Left lung (tissue), 10 donors: Measurements from ENCODE around the gene RPL38. TPM values are rescaled to one million over a fixed set of nuclear protein-coding genes. Genes with fewer than 3 reads are reported as not detected.

Experiments
- ATAC-seq: fragments of 200-7000 bp; cut with Tn5 transposase; one replicate; pipeline ENCODE4 v1.9.1; 2020; ENCODE audit warnings: moderate library complexity
- DNase-seq, 4 donors: peaks; one replicate each; pipeline ENCODE4 v3.0.0-alpha.2; 2013 to 2020
- H3K27ac ChIP-seq, 2 donors: fragments of 200-600 bp; sonication (generic) in 1 of 2; one replicate each; pipeline versions ENCODE4 v1.5.0 to v1.8.0; 2020 to 2021
- H3K27me3 ChIP-seq, 2 donors: fragments of 200-600 bp; sonication (generic) in 1 of 2; one replicate each; pipeline versions ENCODE4 v1.5.0 to v1.8.0; 2020 to 2021
- H3K36me3 ChIP-seq, 2 donors: fragments of 200-600 bp; sonication (generic) in 1 of 2; one replicate each; pipeline versions ENCODE4 v1.5.0 to v1.8.0; 2020 to 2021
- H3K4me1 ChIP-seq, 2 donors: fragments of 200-600 bp; one replicate each; pipeline ENCODE4 v1.8.0; 2021
- H3K4me3 ChIP-seq, 2 donors: fragments of 200-600 bp; sonication (generic) in 1 of 2; one replicate each; pipeline versions ENCODE4 v1.5.0 to v1.8.0; 2020 to 2021; ENCODE audit warnings: mild to moderate bottlenecking in 1 of 2
- H3K9me3 ChIP-seq, 2 donors: fragments of 200-600 bp; sonication (generic) in 1 of 2; one replicate each; pipeline versions ENCODE4 v1.5.0 to v1.8.0; 2020 to 2021
- CTCF ChIP-seq, 2 donors: fragments of 200-600 bp; sonication (generic) in 1 of 2; IDR thresholded peaks; one replicate each; pipeline versions ENCODE4 v1.5.0 to v1.8.0; 2021; ENCODE audit warnings: antibody characterized with exemption in 2 of 2
- intact Hi-C, 2 donors: fragments of 100-400 bp; cut with DNase I; formaldehyde crosslinking; loops; one replicate each; pipeline versions ENCODE4 v1.11.2 to v1.14.2; 2022
- polyA plus RNA-seq, 6 donors: library from polyadenylated mRNA; unstranded; fragments of 120-200 nt; gene quantifications; one replicate each; pipeline ENCODE4 v1.2.1, GENCODE V29; 2013; ENCODE audit not compliant: insufficient read length in 6 of 6
- total RNA-seq, 2 donors: library from RNA; stranded (reverse); fragmentation: NEBNext Ultra II Directional; extraction: Animal tissue kit (Norgen Biotek cat#: 25700); gene quantifications; one replicate each; pipeline ENCODE4 v1.2.1, GENCODE V29; 2021
- donor health status: DM: no; HTN: yes; CAD: no.
- donor health status: DM: no; HTN: no; CAD: no.

The RPL38 gene
- total and polyA plus RNA-seq, 8 donors = 624 to 1,464 (median 1,331) TPM

GRCh38 chr17:74243013-74243755 is 39.7 kb downstream of the RPL38 start:
- Histone ChIP-seq H3K36me3 (no peaks in the 10 kb centered on the region), H3K4me3 (no peak overlapping the region), H3K4me1 (peaks cover 5 to 7% of the 10 kb centered on the region in 2 donors), H3K27me3 (no peaks in the 10 kb centered on the region), H3K27ac (no peak overlapping the region), H3K9me3 (no peaks in the 10 kb centered on the region)
- TF ChIP-seq CTCF (IDR thresholded peaks at IDR 0.05) = no peak
- intact Hi-C loops = no loop called here
- peak in 1 of 4 donors; percentile 54 for DNase-seq
- peak; percentile 9 for ATAC-seq

- H3K36me3 ChIP-seq = no peaks in the 10 kb centered on the region
- no peak for TF ChIP-seq CTCF (IDR thresholded peaks at IDR 0.05)
- ATAC-seq = no peak
Observed at GRCh38 chr17:74244128-74244527, 40.6 kb downstream of the RPL38 start.

GRCh38 chr17:74244548-74244947 is 41.1 kb downstream of the RPL38 start:
- H3K9me3 ChIP-seq = no peaks in the 10 kb centered on the region
- H3K27me3 ChIP-seq = no peaks in the 10 kb centered on the region
- no peak for TF ChIP-seq CTCF (IDR thresholded peaks at IDR 0.05)
- DNase-seq (no peak), ATAC-seq (peak; percentile 34)
- intact Hi-C loops = no loop called here
- no peak overlapping the region for H3K4me3 ChIP-seq
- H3K36me3 ChIP-seq = no peaks in the 10 kb centered on the region
- no peak overlapping the region for H3K27ac ChIP-seq
- peaks cover 5 to 7% of the 10 kb centered on the region in 2 donors for H3K4me1 ChIP-seq

More at GRCh38 chr17:74244128-74244527, 40.6 kb downstream of the RPL38 start:
- H3K27ac ChIP-seq = no peak overlapping the region
- no peaks in the 10 kb centered on the region for H3K9me3 ChIP-seq
- H3K4me1 ChIP-seq = peaks cover 5 to 7% of the 10 kb centered on the region in 2 donors
- DNase-seq = no peak
- intact Hi-C loops = no loop called here
- no peaks in the 10 kb centered on the region for H3K27me3 ChIP-seq
- H3K4me3 ChIP-seq = no peak overlapping the region

- H3K9me3 ChIP-seq = no peaks in the 10 kb centered on the region
- peaks cover 5 to 7% of the 10 kb centered on the region in 2 donors for H3K4me1 ChIP-seq
- no peak overlapping the region for H3K4me3 ChIP-seq
- no peak overlapping the region for H3K27ac ChIP-seq
- H3K27me3 ChIP-seq = no peaks in the 10 kb centered on the region
- ATAC-seq (no peak), DNase-seq (no peak)
- no peak for TF ChIP-seq CTCF (IDR thresholded peaks at IDR 0.05)
- intact Hi-C loops = no loop called here
- no peaks in the 10 kb centered on the region for H3K36me3 ChIP-seq
Observed at GRCh38 chr17:74245145-74245831, 41.8 kb downstream of the RPL38 start.

GRCh38 chr17:74245871-74246270 is 42.4 kb downstream of the RPL38 start:
- no peaks in the 10 kb centered on the region for H3K36me3 ChIP-seq
- no peak overlapping the region for H3K4me3 ChIP-seq
- peaks cover 5 to 7% of the 10 kb centered on the region in 2 donors for H3K4me1 ChIP-seq
- intact Hi-C loops = no loop called here
- no peak for TF ChIP-seq CTCF (IDR thresholded peaks at IDR 0.05)
- ATAC-seq = no peak
- no peak overlapping the region for H3K27ac ChIP-seq
- no peaks in the 10 kb centered on the region for H3K27me3 ChIP-seq
- no peaks in the 10 kb centered on the region for H3K9me3 ChIP-seq
- DNase-seq = peak in 1 of 4 donors; percentile 45
